Epithelial cell of proximal tubule (primary cell): ENCODE measurements around the gene MEGF9. TPM values are rescaled to one million over a fixed set of nuclear protein-coding genes. Genes with fewer than 3 reads are reported as not detected.

Experiments used
- DNase-seq: peaks from one replicate; pipeline ENCODE4 v3.0.0-alpha.2; 2011; ENCODE audit warnings: low read depth
- H3K4me3 ChIP-seq: 2 replicates; pipeline ENCODE4 v1.5.1; 2011; ENCODE audit warnings: low read depth, mild to moderate bottlenecking, low read length
- total RNA-seq: library from RNA; depleted of rRNA; stranded (reverse); fragments of >200 nt; gene quantifications from 2 replicates; pipeline ENCODE4 v1.2.3, GENCODE V29; 2015
- TF ChIP-seq, protein P1 (sequence below): conservative IDR thresholded peaks from 2 replicates; pipeline ENCODE4 v1.5.1; 2012; ENCODE audit warnings: low read depth, mild to moderate bottlenecking, low read length

MEGF9 gene
- total RNA-seq, 1 donor from 2014 or later: 11.1 TPM

DNA sequence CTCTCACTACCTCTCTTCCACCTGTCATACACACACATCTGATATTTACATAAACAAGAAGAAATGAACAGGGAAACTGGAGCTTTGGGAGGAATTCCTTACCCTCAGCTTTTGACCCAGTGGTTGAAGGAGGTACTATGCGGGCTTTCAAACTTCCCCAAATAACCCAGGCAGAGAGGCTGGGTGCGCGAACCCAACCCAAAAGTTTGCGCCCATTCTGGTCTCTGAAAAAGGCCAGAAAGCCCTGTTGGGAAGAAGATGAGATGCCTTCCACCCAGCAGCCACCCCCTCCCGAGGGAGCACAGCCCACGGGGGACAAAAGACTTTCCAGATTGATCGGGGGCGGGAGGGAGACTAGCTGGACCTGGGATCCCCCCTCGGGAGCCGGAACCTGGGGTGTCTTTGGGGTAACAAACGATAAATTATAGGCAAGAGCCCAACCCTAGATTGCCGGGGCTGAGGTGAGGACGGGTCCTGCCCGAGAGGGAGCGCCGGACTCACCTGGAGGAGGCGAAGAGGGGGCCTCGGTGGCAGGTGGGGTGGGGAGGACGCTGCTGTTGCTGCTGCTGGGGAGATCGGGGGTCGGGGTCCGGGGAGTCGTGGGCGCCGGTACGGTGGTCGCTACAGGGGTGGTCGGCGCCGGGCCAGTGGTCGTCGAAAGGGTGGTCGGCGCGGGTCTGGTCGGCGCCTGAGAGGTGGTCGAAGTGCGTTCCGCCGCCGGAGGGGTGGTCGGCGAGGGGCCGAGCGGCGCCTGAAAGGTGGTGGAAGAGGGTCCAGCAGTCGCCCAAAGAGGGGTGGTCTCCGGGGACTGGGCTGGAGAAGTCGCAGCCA lies 798 bp downstream of the MEGF9 start:
- no peak for DNase-seq
- TF ChIP-seq, protein P1, sequence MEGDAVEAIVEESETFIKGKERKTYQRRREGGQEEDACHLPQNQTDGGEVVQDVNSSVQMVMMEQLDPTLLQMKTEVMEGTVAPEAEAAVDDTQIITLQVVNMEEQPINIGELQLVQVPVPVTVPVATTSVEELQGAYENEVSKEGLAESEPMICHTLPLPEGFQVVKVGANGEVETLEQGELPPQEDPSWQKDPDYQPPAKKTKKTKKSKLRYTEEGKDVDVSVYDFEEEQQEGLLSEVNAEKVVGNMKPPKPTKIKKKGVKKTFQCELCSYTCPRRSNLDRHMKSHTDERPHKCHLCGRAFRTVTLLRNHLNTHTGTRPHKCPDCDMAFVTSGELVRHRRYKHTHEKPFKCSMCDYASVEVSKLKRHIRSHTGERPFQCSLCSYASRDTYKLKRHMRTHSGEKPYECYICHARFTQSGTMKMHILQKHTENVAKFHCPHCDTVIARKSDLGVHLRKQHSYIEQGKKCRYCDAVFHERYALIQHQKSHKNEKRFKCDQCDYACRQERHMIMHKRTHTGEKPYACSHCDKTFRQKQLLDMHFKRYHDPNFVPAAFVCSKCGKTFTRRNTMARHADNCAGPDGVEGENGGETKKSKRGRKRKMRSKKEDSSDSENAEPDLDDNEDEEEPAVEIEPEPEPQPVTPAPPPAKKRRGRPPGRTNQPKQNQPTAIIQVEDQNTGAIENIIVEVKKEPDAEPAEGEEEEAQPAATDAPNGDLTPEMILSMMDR: no peak
- H3K4me3 ChIP-seq: peak overlapping the region; percentile 90

GRCh38 chr9:120712539-120713031 lies 1.7 kb downstream of the MEGF9 start:
- TF ChIP-seq, protein P1: no peak
- peak overlapping the region; percentile 90 for H3K4me3 ChIP-seq
- no peak for DNase-seq

- TF ChIP-seq, protein P1: no peak
- peak overlapping the region; percentile 90 for H3K4me3 ChIP-seq
- no peak for DNase-seq
These were observed 2.3 kb downstream of the MEGF9 start for GRCh38 chr9:120711841-120712538.

- TF ChIP-seq, protein P1: no peak
- H3K4me3 ChIP-seq: peak overlapping the region; percentile 90
- DNase-seq: no peak
These were observed 2.9 kb downstream of the MEGF9 start for GRCh38 chr9:120711354-120711753.

GRCh38 chr9:120710110-120710981 lies 3.9 kb downstream of the MEGF9 start:
- TF ChIP-seq, protein P1: no peak
- DNase-seq: no peak
- H3K4me3 ChIP-seq: peak overlapping the region; percentile 90

DNA sequence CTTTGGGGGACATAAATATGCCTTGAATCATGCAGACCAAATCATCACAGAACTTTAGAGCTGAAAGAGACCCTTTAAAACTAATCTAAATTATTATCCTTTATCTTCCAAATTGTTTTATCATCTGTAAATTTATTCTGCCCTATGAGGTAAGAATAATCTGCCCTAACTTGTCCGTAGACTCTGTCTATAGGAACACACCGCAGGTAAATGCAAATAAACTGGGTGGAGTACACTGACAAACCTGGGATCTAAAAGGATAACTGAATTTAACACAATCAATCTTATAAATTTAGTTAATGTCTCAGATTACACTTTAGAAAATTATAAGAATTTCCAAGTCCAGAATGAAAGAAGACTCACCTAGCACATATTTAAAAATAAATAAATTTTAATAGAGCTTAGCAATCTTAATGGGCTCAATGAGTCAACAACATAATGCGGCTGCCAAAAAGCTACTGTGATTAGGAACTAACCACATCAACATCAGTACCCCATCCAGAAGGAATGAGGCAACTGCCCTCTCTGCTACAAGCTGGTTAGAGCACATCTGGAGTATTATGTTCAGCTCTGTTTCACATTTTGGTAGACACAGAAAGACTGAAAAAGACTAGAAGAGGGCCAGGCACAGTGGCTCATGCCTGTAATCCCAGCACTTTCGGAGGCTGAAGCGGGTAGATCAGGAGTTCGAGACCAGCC lies 5.6 kb downstream of the MEGF9 start:
- TF ChIP-seq, protein P1: no peak
- no peak overlapping the region for H3K4me3 ChIP-seq
- DNase-seq: no peak
